RWPE1 (cell line): ENCODE results near the gene KRT39.

Experiments
- CTCF ChIA-PET: fragments of 350-600 bp; sonication (Branson Sonifier 250); formaldehyde crosslinking; extraction: SDS; loops from one replicate; lab custom pipeline; 2021; lab: Yijun Ruan, JAX
- POLR2A ChIA-PET: fragments of 400-600 bp; formaldehyde crosslinking; extraction: SDS; loops from one replicate; lab custom pipeline; 2020; ENCODE audit warnings: antibody characterized with exemption; ENCODE audit not compliant: low non-redundant PET; lab: Yijun Ruan, JAX
- DNase-seq: peaks from one replicate; pipeline ENCODE4 v3.0.0; 2012; ENCODE audit warnings: low spot score
- H3K27ac ChIP-seq: fragments of 450-650 bp; 2 replicates; pipeline ENCODE4 v1.5.1; 2017
- CTCF ChIP-seq: fragments of 450-650 bp; conservative IDR thresholded peaks from 2 replicates; pipeline ENCODE4 v1.5.1; 2017; ENCODE audit warnings: low read depth, mild to moderate bottlenecking

The KRT39 gene

GRCh38 chr17:40961591-40961990, 5.2 kb downstream of the KRT39 start:
- no peak for DNase-seq
- TF ChIP-seq CTCF: no peak
- no peak overlapping the region for H3K27ac ChIP-seq
- CTCF ChIA-PET: no interaction called here
- POLR2A ChIA-PET: no interaction called here

- POLR2A ChIA-PET: no interaction called here
- CTCF ChIA-PET: interaction anchor here (0.6 kb wide), 1 partner anchor 235 kb away, joined by 4 read pairs; no protein-coding TSS in a partner anchor
- no peak overlapping the region for H3K27ac ChIP-seq
These were observed 6.6 kb downstream of the KRT39 start for GRCh38 chr17:40960144-40960543.

GRCh38 chr17:40958086-40958953, 8.4 kb downstream of the KRT39 start:
- POLR2A ChIA-PET: no interaction called here
- no peak for TF ChIP-seq CTCF
- peak; percentile 54 for DNase-seq
- CTCF ChIA-PET: no interaction called here
- no peak overlapping the region for H3K27ac ChIP-seq

More at GRCh38 chr17:40960144-40960543, 6.6 kb downstream of the KRT39 start:
- no peak for DNase-seq
- no peak for TF ChIP-seq CTCF

- POLR2A ChIA-PET: no interaction called here
- no peak overlapping the region for H3K27ac ChIP-seq
- peak; percentile 79 for DNase-seq
- CTCF ChIA-PET: interaction anchor here (0.6 kb wide), 2 partner anchors 35 to 47 kb away, joined by 3 read pairs; no protein-coding TSS in a partner anchor
- no peak for TF ChIP-seq CTCF
These were observed 10.1 kb downstream of the KRT39 start for GRCh38 chr17:40956401-40957254.

- no peak overlapping the region for H3K27ac ChIP-seq
- TF ChIP-seq CTCF: no peak
- POLR2A ChIA-PET: interaction anchor here (0.6 kb wide), 1 partner anchor 467 kb away, joined by 4 read pairs; no protein-coding TSS in a partner anchor
- DNase-seq: peak; percentile 85
- CTCF ChIA-PET: interaction anchor here (0.7 to 1.3 kb wide), 4 partner anchors 10 to 709 kb away, joined by 3 to 7 read pairs (median 3); no protein-coding TSS in a partner anchor
These were observed 12.9 kb downstream of the KRT39 start for GRCh38 chr17:40953881-40954280.

- H3K27ac ChIP-seq: no peak overlapping the region
- no peak for TF ChIP-seq CTCF
- DNase-seq: peak; percentile 20
- POLR2A ChIA-PET: no interaction called here
- CTCF ChIA-PET: no interaction called here
These were observed 14.1 kb downstream of the KRT39 start for GRCh38 chr17:40952661-40953060.
